ENCODE results near the gene PFDN5.
A peak's percentile ranks its signal among the peaks of the same experiment; 100 is the strongest.
"Not testable (repeated sequence)": the region's sequence is repeated elsewhere in the genome, so short reads cannot be mapped to it uniquely, and the experiment has no call there.

PFDN5 gene

GRCh38 chr12:53287741-53288216 lies 7.6 kb upstream of the PFDN5 start:
- peak; percentile 77 for DNase-seq (ENCODE audit: low spot score)

DNA sequence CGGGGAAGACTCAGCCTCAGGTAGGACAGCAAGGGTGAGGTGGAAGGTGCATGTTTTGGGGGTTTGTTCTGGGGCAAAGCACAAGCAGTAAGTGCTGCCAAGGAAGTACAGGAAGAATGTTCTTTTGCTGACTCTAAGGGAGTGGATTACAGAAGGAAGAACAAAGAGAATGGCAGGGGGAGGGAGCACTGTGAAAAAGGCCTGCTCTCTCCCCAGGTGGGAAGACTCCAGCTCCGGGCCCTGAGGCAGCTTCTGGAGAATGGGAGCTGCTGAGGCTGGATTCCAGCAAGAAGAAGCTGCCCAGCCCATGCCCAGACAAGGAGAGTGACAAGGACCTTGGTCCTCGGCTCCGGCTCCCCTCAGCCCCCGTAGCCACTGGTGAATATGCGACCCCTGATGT lies 7.0 kb upstream of the PFDN5 start:
- DNase-seq (ENCODE audit: low spot score) = no peak

GRCh38 chr12:53289891-53290290 lies 5.5 kb upstream of the PFDN5 start:
- no peak for DNase-seq (ENCODE audit: low spot score)

GRCh38 chr12:53290661-53291060 lies 4.7 kb upstream of the PFDN5 start:
- no peak for DNase-seq (ENCODE audit: low spot score)

DNA sequence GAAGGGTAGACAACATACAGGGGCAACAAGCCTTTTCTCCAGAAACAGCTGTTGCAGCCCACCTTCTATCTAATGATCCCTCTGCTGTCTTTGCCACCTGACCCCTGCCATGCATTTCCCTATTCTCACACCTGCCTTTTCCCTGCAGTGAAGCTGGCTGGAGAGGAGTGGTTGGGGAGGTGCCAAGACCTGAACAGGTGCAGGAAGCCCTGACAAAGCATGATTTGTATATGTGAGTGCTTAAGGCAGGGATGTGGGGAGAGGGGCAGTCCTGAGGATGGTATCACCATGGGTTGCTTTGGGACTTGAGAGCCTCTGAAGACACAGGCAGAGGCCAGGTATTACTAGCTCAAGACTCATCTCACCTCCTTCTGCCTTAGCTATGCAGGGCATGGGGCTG lies 2.9 kb upstream of the PFDN5 start:
- DNase-seq (ENCODE audit: low spot score) = no peak

DNA sequence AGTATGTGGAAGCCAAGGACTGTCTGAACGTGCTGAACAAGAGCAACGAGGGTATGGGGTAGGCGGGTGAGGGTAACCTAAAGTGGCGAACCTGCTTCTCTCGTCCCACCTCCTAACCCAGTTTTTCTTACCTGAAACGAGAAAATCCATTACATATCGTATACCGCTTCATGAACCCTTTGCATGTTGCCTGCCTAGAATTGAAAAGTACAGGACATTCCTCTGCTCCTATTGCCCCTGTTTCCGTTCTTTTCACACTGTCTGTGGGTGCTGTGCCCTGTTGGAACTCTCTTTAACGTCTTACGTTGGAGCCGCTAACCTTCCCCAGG lies 513 bp downstream of the PFDN5 start:
- DNase-seq (ENCODE audit: low spot score) = no peak

DNA sequence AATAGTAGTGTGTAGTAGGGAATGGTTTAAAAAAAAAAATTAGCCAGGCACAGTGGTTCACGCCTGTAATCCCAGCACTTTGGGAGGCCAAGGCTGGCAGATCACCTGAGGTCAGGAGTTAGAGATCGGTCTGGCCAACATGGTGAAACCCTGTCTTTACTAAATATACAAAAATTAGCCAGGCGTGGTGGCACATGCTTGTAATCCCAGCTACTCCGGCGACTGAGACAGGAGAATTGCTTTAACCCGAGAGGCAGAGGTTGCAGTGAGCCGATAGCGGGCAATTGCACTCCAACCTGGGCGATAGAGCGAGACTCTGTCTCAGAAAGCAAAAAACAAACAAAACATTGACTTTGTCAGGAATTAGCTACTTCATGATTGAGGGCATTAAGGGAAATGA lies 1.8 kb downstream of the PFDN5 start:
- not testable (repeated sequence) for DNase-seq (ENCODE audit: low spot score)

- no peak for DNase-seq (ENCODE audit: low spot score)
These were observed 2.8 kb downstream of the PFDN5 start for GRCh38 chr12:53298164-53298563.

DNA sequence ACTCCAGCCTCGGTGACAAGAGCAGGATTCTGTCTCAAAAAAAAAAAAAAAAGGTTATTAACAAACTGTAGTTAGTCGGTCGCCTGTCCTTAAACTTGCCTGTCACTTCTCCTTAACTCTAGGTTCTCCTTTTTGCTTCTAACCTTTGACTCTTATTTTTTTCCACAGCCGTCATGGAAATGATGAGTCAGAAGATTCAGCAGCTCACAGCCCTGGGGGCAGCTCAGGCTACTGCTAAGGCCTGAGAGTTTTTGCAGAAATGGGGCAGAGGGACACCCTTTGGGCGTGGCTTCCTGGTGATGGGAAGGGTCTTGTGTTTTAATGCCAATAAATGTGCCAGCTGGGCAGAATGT lies 3.7 kb downstream of the PFDN5 start:
- peak; percentile 70 for DNase-seq (ENCODE audit: low spot score)

DNA sequence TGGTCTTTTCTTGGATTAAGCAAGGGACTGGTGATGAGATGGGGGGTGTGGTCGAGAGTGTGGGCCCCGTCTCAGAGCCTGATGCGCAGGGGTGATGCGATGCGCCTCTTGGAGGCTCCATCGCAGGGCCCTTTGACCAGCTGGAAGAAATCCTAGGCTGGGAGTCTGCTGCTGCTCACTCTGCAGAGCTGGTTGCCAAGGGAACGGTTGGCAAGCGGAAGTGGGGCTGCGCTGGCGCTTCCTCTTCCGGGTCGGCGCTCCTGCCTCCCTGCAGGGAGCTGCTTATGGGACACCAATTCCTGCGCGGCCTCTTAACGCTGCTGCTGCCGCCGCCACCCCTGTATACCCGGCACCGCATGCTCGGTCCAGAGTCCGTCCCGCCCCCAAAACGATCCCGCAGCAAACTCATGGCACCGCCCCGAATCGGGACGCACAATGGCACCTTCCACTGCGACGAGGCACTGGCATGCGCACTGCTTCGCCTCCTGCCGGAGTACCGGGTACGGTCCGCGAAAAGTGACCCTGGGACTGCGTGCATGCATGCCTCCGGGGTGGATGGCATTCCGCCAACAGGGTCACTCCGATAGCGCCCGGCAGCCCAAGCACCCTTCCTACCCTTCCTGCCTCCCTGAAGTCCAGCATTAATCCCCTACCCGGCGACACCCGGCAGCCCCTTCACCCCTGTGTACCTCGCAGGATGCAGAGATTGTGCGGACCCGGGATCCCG lies 4.3 kb downstream of the PFDN5 start, which contains the start of gene MYG1:
TSS of gene MYG1 (plus strand) at position 242 of the 727 bp plus-strand sequence. CDS start at position 285, 43 bp downstream.
- peak; percentile 87 for DNase-seq (ENCODE audit: low spot score)

GRCh38 chr12:53300187-53300586 lies 4.8 kb downstream of the PFDN5 start:
- DNase-seq (ENCODE audit: low spot score) = peak; percentile 29

GRCh38 chr12:53302903-53303302 lies 7.6 kb downstream of the PFDN5 start:
- DNase-seq (ENCODE audit: low spot score) = no peak

GRCh38 chr12:53306826-53307225 lies 11.5 kb downstream of the PFDN5 start:
- no peak for DNase-seq (ENCODE audit: low spot score)

DNA sequence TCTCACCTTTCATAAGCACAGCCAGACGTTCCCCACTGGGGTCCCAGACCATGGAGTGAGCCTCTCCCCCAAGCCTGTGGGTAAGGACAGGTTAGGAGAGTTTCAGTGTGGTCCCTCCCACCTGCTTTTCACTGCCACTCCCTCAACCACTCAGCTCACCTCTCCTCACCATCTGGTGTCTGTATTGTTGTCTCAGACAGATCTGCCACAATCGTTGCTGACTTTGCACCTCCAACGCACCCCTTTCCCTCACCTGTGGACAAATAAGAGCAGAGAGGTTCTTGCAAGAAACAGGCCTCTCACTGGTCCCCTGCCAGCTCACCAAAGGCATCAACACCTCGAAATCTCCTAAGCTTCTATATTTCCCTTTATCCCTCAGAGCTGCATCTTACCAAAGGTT lies 12.9 kb downstream of the PFDN5 start:
- no peak for DNase-seq (ENCODE audit: low spot score)

DNA sequence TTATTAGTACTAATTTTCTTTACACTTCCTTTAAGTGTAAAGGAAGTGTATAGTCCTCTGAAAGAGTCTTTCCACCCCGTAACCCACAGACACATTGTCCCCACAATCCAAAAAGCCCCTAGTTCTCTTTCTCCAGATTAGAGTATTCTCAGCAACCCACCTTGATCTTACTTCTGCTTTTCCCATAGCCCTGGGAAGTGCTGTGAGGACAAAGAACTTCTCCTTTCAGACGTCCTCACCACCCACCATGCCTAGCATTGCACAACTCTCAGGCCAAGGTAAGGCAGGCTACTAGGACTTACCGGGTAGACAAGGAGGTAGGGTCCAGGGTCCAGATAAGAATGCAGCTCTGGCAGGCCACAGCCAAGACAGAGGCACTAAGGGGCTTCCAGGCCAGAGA lies 18.7 kb downstream of the PFDN5 start:
- DNase-seq (ENCODE audit: low spot score) = no peak

GRCh38 chr12:53320352-53321195 lies 25.2 kb downstream of the PFDN5 start:
- DNase-seq (ENCODE audit: low spot score) = no peak

GRCh38 chr12:53324113-53324778 lies 28.9 kb downstream of the PFDN5 start:
- peak; percentile 47 for DNase-seq (ENCODE audit: low spot score)

- peak; percentile 90 for DNase-seq (ENCODE audit: low spot score)
These were observed 29.6 kb downstream of the PFDN5 start for GRCh38 chr12:53324779-53325510.

DNA sequence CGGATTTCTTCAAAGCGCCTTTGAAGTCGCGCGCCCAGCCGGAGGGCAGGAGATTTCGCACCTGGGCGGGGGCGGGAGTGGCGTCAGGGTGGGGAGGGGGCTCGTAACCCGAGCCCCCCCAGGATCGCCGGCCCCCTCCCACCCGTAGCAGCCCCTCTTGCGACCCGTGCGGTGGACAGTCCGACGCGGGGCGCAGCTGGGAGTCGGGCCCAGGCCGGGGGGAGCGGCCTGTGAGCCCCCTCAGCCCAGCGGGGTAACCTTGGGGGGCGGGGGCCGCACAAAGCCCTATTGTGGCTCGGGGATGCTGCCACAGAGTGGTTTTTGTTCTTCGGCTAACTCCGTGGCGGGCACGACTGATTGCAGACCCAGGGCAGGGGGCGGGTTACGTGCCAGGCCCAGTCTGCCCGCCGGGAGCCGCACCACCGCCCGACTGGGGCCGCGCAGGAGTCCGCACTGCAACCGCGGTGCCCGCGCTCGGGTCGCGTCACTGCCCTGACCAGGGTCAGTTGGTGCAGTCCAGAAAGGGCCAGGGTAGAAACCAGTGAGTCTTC lies 30.2 kb downstream of the PFDN5 start:
- no peak for DNase-seq (ENCODE audit: low spot score)

GRCh38 chr12:53326460-53327185 lies 31.3 kb downstream of the PFDN5 start:
- no peak for DNase-seq (ENCODE audit: low spot score)

- no peak for DNase-seq (ENCODE audit: low spot score)
These were observed 32.2 kb downstream of the PFDN5 start for GRCh38 chr12:53327435-53328042.
